Measurements from ENCODE around the gene VSTM1.

The VSTM1 gene

GRCh38 chr19:54014920-54015560, 48.7 kb downstream of the VSTM1 start:
- in situ Hi-C loops (cut with MboI; ENCODE audit: low pct_unique_long_range_greater_than_20kb, low sequenced_read_pairs, unreplicated experiment), result no loop called here
- DNase-seq (ENCODE audit: low spot score), result no peak
- TF ChIP-seq CTCF (IDR thresholded peaks at IDR 0.05; ENCODE audit: extremely low read depth, insufficient read depth, missing control alignments), result no peak

- DNase-seq (ENCODE audit: low spot score), result no peak
- in situ Hi-C loops (cut with MboI; ENCODE audit: low pct_unique_long_range_greater_than_20kb, low sequenced_read_pairs, unreplicated experiment), result no loop called here
- TF ChIP-seq CTCF (IDR thresholded peaks at IDR 0.05; ENCODE audit: extremely low read depth, insufficient read depth, missing control alignments), result no peak
Measured at GRCh38 chr19:54013866-54014265, 49.8 kb downstream of the VSTM1 start.

GRCh38 chr19:54011507-54012211, 52.0 kb downstream of the VSTM1 start:
- no peak for TF ChIP-seq CTCF (IDR thresholded peaks at IDR 0.05; ENCODE audit: extremely low read depth, insufficient read depth, missing control alignments)
- DNase-seq (ENCODE audit: low spot score), result no peak
- in situ Hi-C loops (cut with MboI; ENCODE audit: low pct_unique_long_range_greater_than_20kb, low sequenced_read_pairs, unreplicated experiment), result no loop called here

- DNase-seq (ENCODE audit: low spot score), result no peak
- TF ChIP-seq CTCF (IDR thresholded peaks at IDR 0.05; ENCODE audit: extremely low read depth, insufficient read depth, missing control alignments), result no peak
- in situ Hi-C loops (cut with MboI; ENCODE audit: low pct_unique_long_range_greater_than_20kb, low sequenced_read_pairs, unreplicated experiment), result no loop called here
Measured at GRCh38 chr19:54010474-54010873, 53.2 kb downstream of the VSTM1 start.

GRCh38 chr19:54009440-54009839, 54.3 kb downstream of the VSTM1 start:
- TF ChIP-seq CTCF (IDR thresholded peaks at IDR 0.05; ENCODE audit: extremely low read depth, insufficient read depth, missing control alignments), result no peak
- in situ Hi-C loops (cut with MboI; ENCODE audit: low pct_unique_long_range_greater_than_20kb, low sequenced_read_pairs, unreplicated experiment), result no loop called here

GRCh38 chr19:54002495-54003315, 61.0 kb downstream of the VSTM1 start:
- no peak for TF ChIP-seq CTCF (IDR thresholded peaks at IDR 0.05; ENCODE audit: extremely low read depth, insufficient read depth, missing control alignments)
- in situ Hi-C loops (cut with MboI; ENCODE audit: low pct_unique_long_range_greater_than_20kb, low sequenced_read_pairs, unreplicated experiment), result no loop called here
- DNase-seq (ENCODE audit: low spot score), result no peak

More at GRCh38 chr19:54009440-54009839, 54.3 kb downstream of the VSTM1 start:
- DNase-seq (ENCODE audit: low spot score), result no peak

Measured in GM13977 (cell line).